CD4-positive, alpha-beta T cell (primary cell): ENCODE results near the gene KDM2A. TPM values are rescaled to one million over a fixed set of nuclear protein-coding genes. Genes with fewer than 3 reads are reported as not detected.
A peak's percentile ranks its signal among the peaks of the same experiment; 100 is the strongest.

Source experiments
- ATAC-seq: fragments of 200-7000 bp; cut with Tn5 transposase; one replicate; pipeline ENCODE4 v1.10.0; 2022; ENCODE audit warnings: mild to moderate bottlenecking; ENCODE audit not compliant: poor library complexity
- CTCF ChIA-PET: fragments of 350-600 bp; sonication (Branson Sonifier 250); formaldehyde crosslinking; loops from one replicate; lab custom pipeline; 2021; ENCODE audit warnings: antibody characterized with exemption, inconsistent platforms; lab: Charles Lee
- POLR2A ChIA-PET: fragments of 350-600 bp; sonication (Branson Sonifier 250); formaldehyde crosslinking; loops from one replicate; lab custom pipeline; 2021; ENCODE audit warnings: antibody characterized with exemption, inconsistent platforms; lab: Charles Lee
- DNase-seq, 14 experiments: peaks; one replicate each; pipeline ENCODE4 v3.0.0-alpha.2; 2013 to 2020; ENCODE audit warnings: mixed read lengths in 2 of 14
- H3K27ac ChIP-seq, 2 donors: one replicate each; pipeline versions ENCODE4 v1.5.1 to v1.7.0; 2013; ENCODE audit warnings: low read length in 2 of 2, low read depth in 1 of 2, mild to moderate bottlenecking in 1 of 2
- H3K27me3 ChIP-seq, 2 experiments: 1 replicate in 1 of 2; 2 replicates in 1 of 2; pipeline versions ENCODE4 v1.6.1 to v1.7.0; 2013; ENCODE audit warnings: low read length in 2 of 2, control low read depth in 1 of 2, mild to moderate bottlenecking in 1 of 2, moderate library complexity in 1 of 2; ENCODE audit not compliant: insufficient read depth in 2 of 2, control insufficient read depth in 1 of 2
- H3K36me3 ChIP-seq: one replicate; pipeline ENCODE4 v1.6.1; 2013; ENCODE audit warnings: low read length, control low read depth; ENCODE audit not compliant: insufficient read depth
- H3K4me1 ChIP-seq: one replicate; pipeline ENCODE4 v1.6.1; 2013; ENCODE audit warnings: low read length, control low read depth; ENCODE audit not compliant: insufficient read depth
- H3K4me3 ChIP-seq: one replicate; pipeline ENCODE4 v1.5.1; 2013; ENCODE audit warnings: mild to moderate bottlenecking, low read length, moderate library complexity
- H3K9me3 ChIP-seq, 2 experiments: 1 replicate in 1 of 2; 2 replicates in 1 of 2; pipeline versions ENCODE4 v1.6.1 to v1.7.0; 2013; ENCODE audit warnings: low read length in 2 of 2, mild to moderate bottlenecking in 2 of 2, control low read depth in 1 of 2, moderate library complexity in 1 of 2; ENCODE audit not compliant: control insufficient read depth in 1 of 2, insufficient read depth in 1 of 2
- H3K27ac Mint-ChIP-seq: one replicate; pipeline ENCODE4 v1.8.0; 2020; ENCODE audit warnings: mixed read lengths
- H3K27me3 Mint-ChIP-seq: one replicate; pipeline ENCODE4 v1.8.0; 2021; ENCODE audit warnings: mixed read lengths
- H3K36me3 Mint-ChIP-seq: one replicate; pipeline ENCODE4 v1.8.0; 2021; ENCODE audit warnings: low read depth, mixed read lengths
- H3K4me1 Mint-ChIP-seq: one replicate; pipeline ENCODE4 v1.8.0; 2021; ENCODE audit warnings: low read depth, mixed read lengths
- H3K4me3 Mint-ChIP-seq: one replicate; pipeline ENCODE4 v1.8.0; 2020; ENCODE audit warnings: mild to moderate bottlenecking, mixed read lengths
- H3K9me3 Mint-ChIP-seq: one replicate; pipeline ENCODE4 v1.8.0; 2020; ENCODE audit warnings: mixed read lengths
- CTCF ChIP-seq: fragments of 200-600 bp; IDR thresholded peaks from one replicate; pipeline ENCODE4 v1.8.0; 2022; ENCODE audit warnings: antibody characterized with exemption, mild to moderate bottlenecking
- intact Hi-C, 2 experiments: fragments of 100-400 bp; cut with DNase I in 1 of 2; cut with micrococcal nuclease in 1 of 2; formaldehyde crosslinking; loops; one replicate each; pipeline versions ENCODE4 v1.15.1 to v1.9.0; 2023 to 2025; cut with DNase I, micrococcal nuclease
- total RNA-seq, 174 experiments: library from RNA in 2 of 174; stranded (reverse) in 2 of 174; gene quantifications; one replicate each; pipeline ENCODE4 v1.2.3 and lab custom pipeline; 2021 to 2026

KDM2A gene
- total RNA-seq, 2 experiments from 2014 or later = 410 to 412 TPM

GRCh38 chr11:67280341-67280787 is 161.3 kb downstream of the KDM2A start:
- no peak overlapping the region for H3K4me3 ChIP-seq
- no peaks in the 10 kb centered on the region for H3K9me3 Mint-ChIP-seq
- H3K27me3 Mint-ChIP-seq = no peaks in the 10 kb centered on the region
- no peaks in the 10 kb centered on the region for H3K9me3 ChIP-seq
- H3K27ac Mint-ChIP-seq = peak overlapping the region; percentile 90
- peak overlapping the region; percentile 76 to 97 for H3K27ac ChIP-seq
- DNase-seq (peak in 1 of 14 experiments; percentile 3), ATAC-seq (no peak)
- H3K27me3 ChIP-seq = no peaks in the 10 kb centered on the region
- TF ChIP-seq CTCF = no peak
- H3K4me1 ChIP-seq = peaks cover 100% of the 10 kb centered on the region
- peaks cover 91% of the 10 kb centered on the region for H3K36me3 Mint-ChIP-seq
- ChIA-PET CTCF (interaction anchor here (1.2 to 1.6 kb wide), 4 partner anchors 8 to 37 kb away, joined by 3 to 5 read pairs (median 4); partner anchors contain the start of gene ANKRD13D), POLR2A (interaction anchor here (1.5 to 5.3 kb wide), 3 partner anchors 7 to 12 kb away, joined by 3 to 191 read pairs (median 15); partner anchors contain the start of gene ANKRD13D)
- H3K4me1 Mint-ChIP-seq = peaks cover 42% of the 10 kb centered on the region
- peaks cover 89% of the 10 kb centered on the region for H3K36me3 ChIP-seq
- no peak overlapping the region for H3K4me3 Mint-ChIP-seq
- intact Hi-C loops = loop anchor here in 1 of 2 experiments (10.0 kb wide), 1 partner anchor 204 kb away; the partner anchor contains the start of gene AIP

- Histone ChIP-seq H3K27ac (peak overlapping the region; percentile 76 to 97), H3K27me3 (no peaks in the 10 kb centered on the region), H3K4me1 (peaks cover 100% of the 10 kb centered on the region), H3K36me3 (peaks cover 89% of the 10 kb centered on the region), H3K9me3 (no peaks in the 10 kb centered on the region), H3K4me3 (no peak overlapping the region)
- POLR2A ChIA-PET = interaction anchor here (1.5 to 1.8 kb wide), 2 partner anchors 11 to 13 kb away, joined by 3 to 15 read pairs; no protein-coding TSS in a partner anchor
- H3K36me3 Mint-ChIP-seq = peaks cover 90% of the 10 kb centered on the region
- H3K9me3 Mint-ChIP-seq = no peaks in the 10 kb centered on the region
- intact Hi-C loops = loop anchor here in 1 of 2 experiments (10.0 kb wide), 1 partner anchor 204 kb away; the partner anchor contains the start of gene AIP
- H3K4me3 Mint-ChIP-seq = no peak overlapping the region
- peaks cover 36% of the 10 kb centered on the region for H3K4me1 Mint-ChIP-seq
- CTCF ChIA-PET = interaction anchor here (1.2 to 1.6 kb wide), 4 partner anchors 8 to 37 kb away, joined by 3 to 5 read pairs (median 4); partner anchors contain the start of gene ANKRD13D
- peak overlapping the region; percentile 90 for H3K27ac Mint-ChIP-seq
- TF ChIP-seq CTCF = no peak
- ATAC-seq (no peak), DNase-seq (peak in 2 of 14 experiments; percentile 1)
- H3K27me3 Mint-ChIP-seq = no peaks in the 10 kb centered on the region
Observed at GRCh38 chr11:67280788-67281551, 161.9 kb downstream of the KDM2A start.

GRCh38 chr11:67281552-67282150 is 162.6 kb downstream of the KDM2A start:
- peaks cover 35% of the 10 kb centered on the region for H3K4me1 Mint-ChIP-seq
- no peak for TF ChIP-seq CTCF
- Histone ChIP-seq H3K27me3 (no peaks in the 10 kb centered on the region), H3K27ac (peak overlapping the region; percentile 76 to 97), H3K9me3 (no peaks in the 10 kb centered on the region), H3K4me1 (peaks cover 100% of the 10 kb centered on the region), H3K4me3 (no peak overlapping the region), H3K36me3 (peaks cover 95% of the 10 kb centered on the region)
- DNase-seq (peak in 2 of 14 experiments; percentile 1 to 2), ATAC-seq (no peak)
- ChIA-PET POLR2A (interaction anchor here (1.5 to 4.6 kb wide), 3 partner anchors 11 to 42 kb away, joined by 3 to 37 read pairs (median 5); no protein-coding TSS in a partner anchor), CTCF (no interaction called here)
- peak overlapping the region; percentile 90 for H3K27ac Mint-ChIP-seq
- intact Hi-C loops = loop anchor here in 1 of 2 experiments (10.0 kb wide), 1 partner anchor 203 kb away; the partner anchor contains the start of gene AIP
- peaks cover 93% of the 10 kb centered on the region for H3K36me3 Mint-ChIP-seq
- no peaks in the 10 kb centered on the region for H3K9me3 Mint-ChIP-seq
- no peak overlapping the region for H3K4me3 Mint-ChIP-seq
- no peaks in the 10 kb centered on the region for H3K27me3 Mint-ChIP-seq
